Loucy (cell line): ENCODE results near the gene RBM33.

Experiments used
- EZH2phosphoT487 ChIP-seq: fragments of 200-600 bp; IDR thresholded peaks from 2 replicates; pipeline ENCODE4 v1.6.1; 2018; ENCODE audit warnings: antibody characterized with exemption, mild to moderate bottlenecking, moderate library complexity, borderline replicate concordance
- TF ChIP-seq, protein P1 (sequence below): fragments of 200-600 bp; sonication (generic); conservative IDR thresholded peaks from 2 replicates; pipeline ENCODE4 v1.5.1; 2014; ENCODE audit warnings: mild to moderate bottlenecking, antibody characterized with exemption, low read length

DNA sequence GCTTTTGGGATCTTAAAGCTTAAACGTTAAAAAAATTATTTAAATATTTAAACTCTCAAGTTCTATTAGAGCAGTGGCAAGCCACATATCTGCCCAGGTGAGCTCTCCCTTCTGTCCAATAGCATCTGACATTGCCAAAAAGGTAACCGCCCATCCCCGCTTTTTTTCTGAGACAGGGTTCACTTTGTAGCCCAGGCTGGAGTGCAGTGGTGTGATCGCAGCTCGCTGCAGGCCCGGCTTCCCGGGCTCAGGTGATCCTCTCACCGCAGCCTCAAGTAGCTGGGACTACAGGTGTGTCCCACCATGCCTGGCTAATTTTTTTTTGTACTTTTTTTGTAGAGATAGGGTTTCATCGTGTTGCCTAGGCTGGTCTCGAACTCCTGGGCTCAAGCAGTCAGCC lies 83.2 kb downstream of the RBM33 start:
- TF ChIP-seq, protein P1, sequence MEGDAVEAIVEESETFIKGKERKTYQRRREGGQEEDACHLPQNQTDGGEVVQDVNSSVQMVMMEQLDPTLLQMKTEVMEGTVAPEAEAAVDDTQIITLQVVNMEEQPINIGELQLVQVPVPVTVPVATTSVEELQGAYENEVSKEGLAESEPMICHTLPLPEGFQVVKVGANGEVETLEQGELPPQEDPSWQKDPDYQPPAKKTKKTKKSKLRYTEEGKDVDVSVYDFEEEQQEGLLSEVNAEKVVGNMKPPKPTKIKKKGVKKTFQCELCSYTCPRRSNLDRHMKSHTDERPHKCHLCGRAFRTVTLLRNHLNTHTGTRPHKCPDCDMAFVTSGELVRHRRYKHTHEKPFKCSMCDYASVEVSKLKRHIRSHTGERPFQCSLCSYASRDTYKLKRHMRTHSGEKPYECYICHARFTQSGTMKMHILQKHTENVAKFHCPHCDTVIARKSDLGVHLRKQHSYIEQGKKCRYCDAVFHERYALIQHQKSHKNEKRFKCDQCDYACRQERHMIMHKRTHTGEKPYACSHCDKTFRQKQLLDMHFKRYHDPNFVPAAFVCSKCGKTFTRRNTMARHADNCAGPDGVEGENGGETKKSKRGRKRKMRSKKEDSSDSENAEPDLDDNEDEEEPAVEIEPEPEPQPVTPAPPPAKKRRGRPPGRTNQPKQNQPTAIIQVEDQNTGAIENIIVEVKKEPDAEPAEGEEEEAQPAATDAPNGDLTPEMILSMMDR = no peak
- no peak for TF ChIP-seq EZH2phosphoT487
